Measurements from ENCODE around the gene FCHSD1.
A peak's percentile ranks its signal among the peaks of the same experiment; 100 is the strongest.

Gene FCHSD1

GRCh38 chr5:141640698-141641097, 10.5 kb downstream of the FCHSD1 start:
- DNase-seq = no peak

- no peak for DNase-seq
Observed at GRCh38 chr5:141640051-141640415, 11.2 kb downstream of the FCHSD1 start.

DNA sequence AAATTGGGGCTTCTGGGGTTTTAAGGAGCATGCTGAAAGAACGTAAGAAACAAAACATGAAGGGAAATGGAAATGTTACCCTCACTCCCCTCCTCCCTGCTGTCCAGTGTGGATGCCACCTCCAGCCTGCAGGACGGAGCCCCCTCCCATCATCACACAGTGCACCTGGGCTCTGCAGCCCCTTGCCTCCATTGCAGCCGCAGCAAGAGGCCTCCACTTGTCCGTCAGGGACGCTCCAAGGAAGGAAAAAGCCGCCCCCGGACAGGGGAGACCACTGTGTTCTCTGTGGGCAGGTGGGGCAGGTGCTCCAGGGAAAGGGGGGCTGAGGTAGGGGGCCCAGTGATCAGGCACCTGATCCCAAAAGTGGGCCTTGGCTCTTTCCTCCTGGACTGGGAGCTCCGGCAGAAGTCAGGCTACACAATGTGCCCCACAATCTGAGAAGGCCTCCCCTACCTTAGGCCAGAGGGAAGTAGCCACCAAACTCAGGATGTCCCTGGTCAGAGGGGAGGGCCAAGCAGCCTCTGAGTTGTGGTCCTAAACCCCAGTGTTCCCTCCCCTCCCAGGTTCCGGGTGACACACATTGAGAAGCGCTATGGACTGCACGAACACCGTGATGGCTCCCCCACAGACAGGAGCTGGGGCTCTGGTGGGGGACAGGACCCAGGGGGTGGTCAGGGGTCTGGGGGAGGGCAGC, 11.7 kb downstream of the FCHSD1 start:
- DNase-seq = no peak

- DNase-seq = no peak
Observed at GRCh38 chr5:141638771-141639170, 12.4 kb downstream of the FCHSD1 start.

DNA sequence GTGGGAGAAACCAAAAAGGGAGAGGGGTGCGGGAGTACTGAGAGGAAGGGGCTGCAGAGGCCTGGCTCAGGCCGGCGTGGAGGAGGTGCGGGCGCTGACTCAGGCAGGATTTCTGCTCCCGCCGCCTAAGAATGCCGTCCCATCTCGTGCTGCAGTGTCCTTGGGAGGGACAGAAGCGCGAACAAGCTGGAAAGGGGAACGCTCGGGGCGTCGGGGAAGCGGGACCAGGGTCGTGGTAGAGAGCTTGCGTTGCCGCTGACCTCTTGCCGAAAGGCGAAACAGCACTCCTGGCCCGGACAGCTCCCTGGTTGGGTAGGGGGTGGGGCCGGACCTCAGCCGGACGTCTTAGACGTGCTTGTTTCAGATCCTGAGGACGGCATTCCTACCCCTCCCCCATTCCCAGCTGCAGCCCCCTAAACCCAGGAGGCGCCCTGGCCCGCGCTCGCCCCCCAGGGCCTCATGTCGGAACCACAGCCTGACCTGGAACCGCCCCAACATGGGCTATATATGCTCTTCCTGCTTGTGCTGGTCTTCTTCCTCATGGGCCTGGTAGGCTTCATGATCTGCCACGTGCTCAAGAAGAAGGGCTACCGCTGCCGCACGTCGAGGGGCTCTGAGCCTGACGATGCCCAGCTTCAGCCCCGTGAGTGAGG, 13.3 kb downstream of the FCHSD1 start:
- DNase-seq = peak; percentile 58

GRCh38 chr5:141637123-141637766, 14.0 kb downstream of the FCHSD1 start:
- DNase-seq = no peak

- DNase-seq = peak; percentile 89
Observed at GRCh38 chr5:141636413-141637122, 14.7 kb downstream of the FCHSD1 start, which contains the start of the genes HDAC3 and RELL2. Gene HDAC3, minus strand, starts transcription at chr5:141636849. Its CDS starts 59 bp downstream, at chr5:141636790. Gene RELL2, plus strand, starts transcription at chr5:141636997. Its CDS starts 1,229 bp downstream, at chr5:141638226.

DNA sequence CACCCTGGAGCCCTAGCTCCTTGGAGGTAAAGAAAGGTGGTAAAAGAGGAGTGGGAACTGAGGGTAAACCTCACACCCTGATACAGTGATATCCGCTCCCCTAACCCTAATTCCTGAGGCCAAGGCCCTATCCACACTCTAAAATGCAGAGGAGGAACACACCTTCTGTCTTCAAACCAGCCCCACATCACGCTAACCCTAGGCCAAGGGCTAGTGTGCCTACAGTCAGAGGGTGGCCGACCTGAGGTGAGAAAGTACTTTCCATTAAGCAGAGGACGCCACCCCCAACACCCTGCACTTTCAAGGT, 15.2 kb downstream of the FCHSD1 start:
- DNase-seq = no peak

GRCh38 chr5:141635646-141636045, 15.6 kb downstream of the FCHSD1 start:
- DNase-seq = no peak

- DNase-seq = no peak
Observed at GRCh38 chr5:141634720-141635119, 16.5 kb downstream of the FCHSD1 start.

GRCh38 chr5:141633871-141634561, 17.2 kb downstream of the FCHSD1 start:
- no peak for DNase-seq

GRCh38 chr5:141632650-141633049, 18.6 kb downstream of the FCHSD1 start:
- DNase-seq = no peak

DNA sequence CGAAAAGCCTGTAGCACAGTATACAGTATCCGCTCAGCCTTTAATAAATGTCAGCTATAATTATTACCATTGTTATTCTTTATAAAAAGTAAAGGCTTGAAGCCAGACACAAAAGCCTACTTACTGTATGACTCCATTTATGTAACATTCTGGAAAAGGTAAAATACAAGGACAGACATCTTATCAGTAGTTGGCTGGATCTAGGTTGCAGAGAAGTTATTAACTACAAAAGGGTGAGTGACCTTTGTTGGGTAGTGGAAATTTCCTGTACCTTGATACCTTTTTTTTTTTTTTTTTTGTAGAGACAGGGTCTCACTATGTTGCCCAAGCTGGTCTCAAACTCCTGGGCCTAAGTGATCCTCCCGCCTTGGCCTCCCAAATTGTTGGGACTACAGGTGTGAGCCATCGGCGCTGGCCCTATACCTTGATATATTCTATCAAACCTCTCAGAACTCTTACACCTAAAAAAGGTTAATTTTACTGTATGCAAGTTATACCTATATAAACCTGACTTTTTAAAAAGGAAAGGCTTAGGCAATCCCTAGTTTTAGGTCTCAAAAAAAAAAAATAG, 20.6 kb downstream of the FCHSD1 start:
- no peak for DNase-seq

DNA sequence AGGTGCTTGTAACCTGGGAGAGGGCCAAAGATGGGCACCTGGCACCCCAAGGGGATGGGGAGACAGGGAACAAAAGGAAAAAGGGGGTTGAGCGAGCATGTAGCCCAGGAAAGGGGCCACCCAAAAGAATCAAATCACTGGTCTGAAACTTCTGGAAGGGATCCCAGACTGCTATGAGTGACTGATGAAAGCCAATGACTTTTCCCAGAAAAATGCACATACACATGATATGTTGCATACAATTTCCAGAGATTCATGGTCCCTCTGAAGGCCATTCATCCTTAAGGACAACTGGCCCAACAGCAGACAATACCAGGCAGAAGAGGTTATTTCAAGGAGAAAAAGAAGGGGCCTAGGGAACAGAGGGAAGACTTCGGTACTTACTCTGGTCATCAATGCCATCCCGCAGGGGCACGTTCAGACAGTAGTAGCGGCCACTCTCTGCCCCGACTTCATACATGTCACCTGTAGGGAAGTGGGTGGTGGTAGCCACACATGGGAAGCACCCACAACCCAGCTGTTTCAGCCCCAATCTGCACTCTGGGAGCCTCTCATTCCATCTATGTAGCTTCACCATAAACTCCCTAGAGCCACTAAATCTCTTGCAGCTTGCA, 22.9 kb downstream of the FCHSD1 start:
- DNase-seq = peak; percentile 69

DNA sequence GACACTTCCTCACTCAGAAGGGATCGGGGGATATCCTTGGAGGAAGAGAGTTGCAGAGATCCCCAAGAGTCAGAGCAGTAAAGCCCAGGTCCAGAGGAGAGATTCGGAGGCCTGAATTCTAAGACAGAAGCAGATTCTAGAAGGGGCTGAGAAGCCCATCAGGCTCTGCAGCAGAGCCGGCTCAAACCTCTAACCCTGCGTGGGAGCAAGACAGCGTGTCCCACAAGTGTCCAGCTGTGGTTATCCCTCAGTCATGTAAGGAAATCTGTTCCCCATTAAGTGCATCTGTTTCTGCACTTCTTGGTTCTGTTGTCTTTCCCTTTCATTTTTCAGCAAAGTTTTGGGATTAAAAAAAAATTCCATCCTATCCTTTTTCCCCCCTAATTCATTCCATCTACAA, 27.6 kb downstream of the FCHSD1 start:
- no peak for DNase-seq

DNA sequence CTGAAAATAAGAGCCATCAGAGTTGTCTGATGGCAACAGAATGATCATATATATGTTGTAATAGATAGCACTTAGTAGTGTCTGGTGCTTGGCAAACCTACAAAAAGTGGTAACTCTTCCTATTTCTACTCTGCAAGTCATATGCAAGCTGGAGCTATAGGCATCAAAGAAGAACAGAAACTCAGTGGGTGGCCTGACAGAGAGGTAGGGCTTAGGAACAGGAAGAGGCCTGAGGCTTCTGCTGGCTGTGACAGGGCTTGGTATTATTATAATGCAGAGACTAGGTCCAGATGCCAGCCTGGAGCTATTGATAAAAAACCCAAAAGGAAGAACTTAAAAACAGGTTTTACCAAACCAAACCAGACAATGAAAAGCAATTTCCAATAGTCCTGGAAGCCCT, 28.0 kb downstream of the FCHSD1 start:
- no peak for DNase-seq

- peak; percentile 95 for DNase-seq
Observed at GRCh38 chr5:141618804-141619554, 32.2 kb downstream of the FCHSD1 start, which contains the start of gene DIAPH1. Gene DIAPH1, minus strand, starts transcription at chr5:141619000. Its CDS starts 86 bp downstream, at chr5:141618914.

- DNase-seq = no peak
Observed at GRCh38 chr5:141618030-141618803, 33.0 kb downstream of the FCHSD1 start.

DNA sequence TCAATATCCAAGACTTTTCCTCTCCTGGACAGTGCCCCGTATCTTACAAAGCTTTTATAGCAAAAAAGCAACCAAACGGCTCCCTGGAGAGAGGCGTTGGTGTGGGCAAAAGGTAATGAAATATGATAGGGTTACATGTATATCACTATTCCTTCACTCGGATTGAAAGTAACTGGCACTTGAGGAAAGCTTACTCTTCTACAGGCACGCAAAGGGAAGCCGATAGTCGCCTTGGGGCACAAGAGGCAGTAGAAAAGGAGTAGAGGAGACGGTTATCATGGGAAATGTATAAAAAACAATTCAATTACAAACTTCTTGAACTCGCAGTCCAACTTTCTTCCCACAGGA, 33.6 kb downstream of the FCHSD1 start:
- DNase-seq = no peak

- no peak for DNase-seq
Observed at GRCh38 chr5:141617128-141617527, 34.1 kb downstream of the FCHSD1 start.
